Neural cell (in vitro differentiated cells): ENCODE data around the gene ZNF384.

ENCODE experiments used
- CTCF ChIP-seq: fragments of 450-650 bp; IDR thresholded peaks from 2 replicates; pipeline ENCODE4 v1.5.1; 2014; ENCODE audit warnings: antibody characterized with exemption, mild to moderate bottlenecking, moderate library complexity; ENCODE audit not compliant: poor library complexity, severe bottlenecking
- EP300 ChIP-seq: fragments of 450-650 bp; conservative IDR thresholded peaks from 2 replicates; pipeline ENCODE4 v1.6.1; 2014; ENCODE audit warnings: antibody characterized with exemption, mild to moderate bottlenecking, moderate library complexity; ENCODE audit not compliant: poor library complexity, severe bottlenecking
- EZH2 ChIP-seq: fragments of 200-600, 300-800 bp; shearing (Covaris generic), sonication (generic); IDR thresholded peaks from 2 replicates; pipeline ENCODE4 v1.6.1; 2014; ENCODE audit warnings: antibody characterized with exemption, low read length, borderline replicate concordance, mild to moderate bottlenecking; ENCODE audit not compliant: insufficient read depth, poor library complexity, severe bottlenecking
- MXI1 ChIP-seq: fragments of 450-650 bp; conservative IDR thresholded peaks from 2 replicates; pipeline ENCODE4 v1.6.1; 2014; ENCODE audit warnings: antibody characterized with exemption, mild to moderate bottlenecking; ENCODE audit not compliant: poor library complexity, severe bottlenecking
- POLR2AphosphoS5 ChIP-seq: IDR thresholded peaks from 2 replicates; pipeline ENCODE4 v1.6.1; 2012
- RAD21 ChIP-seq: fragments of 450-650 bp; conservative IDR thresholded peaks from 2 replicates; pipeline ENCODE4 v1.6.1; 2014; ENCODE audit warnings: antibody characterized with exemption, mild to moderate bottlenecking, moderate library complexity
- SMC3 ChIP-seq: fragments of 450-650 bp; conservative IDR thresholded peaks from 2 replicates; pipeline ENCODE4 v1.6.1; 2014; ENCODE audit warnings: antibody characterized with exemption, mild to moderate bottlenecking, moderate library complexity; ENCODE audit not compliant: poor library complexity
- TAF1 ChIP-seq: IDR thresholded peaks from 2 replicates; pipeline ENCODE4 v1.6.1; 2012; ENCODE audit warnings: low read depth
- TF ChIP-seq, protein P1 (sequence below): IDR thresholded peaks from 2 replicates; pipeline ENCODE4 v1.6.1; 2012; ENCODE audit warnings: borderline replicate concordance

GRCh38 chr12:6700646-6701051, 11.5 kb upstream of the ZNF384 start, which contains the start of gene PIANP:
- TF ChIP-seq CTCF (no peak), POLR2AphosphoS5 (no peak), EZH2 (no peak), TAF1 (no peak), EP300 (no peak), RAD21 (no peak), MXI1 (no peak), SMC3 (peak; percentile 36)
- TF ChIP-seq, protein P1, sequence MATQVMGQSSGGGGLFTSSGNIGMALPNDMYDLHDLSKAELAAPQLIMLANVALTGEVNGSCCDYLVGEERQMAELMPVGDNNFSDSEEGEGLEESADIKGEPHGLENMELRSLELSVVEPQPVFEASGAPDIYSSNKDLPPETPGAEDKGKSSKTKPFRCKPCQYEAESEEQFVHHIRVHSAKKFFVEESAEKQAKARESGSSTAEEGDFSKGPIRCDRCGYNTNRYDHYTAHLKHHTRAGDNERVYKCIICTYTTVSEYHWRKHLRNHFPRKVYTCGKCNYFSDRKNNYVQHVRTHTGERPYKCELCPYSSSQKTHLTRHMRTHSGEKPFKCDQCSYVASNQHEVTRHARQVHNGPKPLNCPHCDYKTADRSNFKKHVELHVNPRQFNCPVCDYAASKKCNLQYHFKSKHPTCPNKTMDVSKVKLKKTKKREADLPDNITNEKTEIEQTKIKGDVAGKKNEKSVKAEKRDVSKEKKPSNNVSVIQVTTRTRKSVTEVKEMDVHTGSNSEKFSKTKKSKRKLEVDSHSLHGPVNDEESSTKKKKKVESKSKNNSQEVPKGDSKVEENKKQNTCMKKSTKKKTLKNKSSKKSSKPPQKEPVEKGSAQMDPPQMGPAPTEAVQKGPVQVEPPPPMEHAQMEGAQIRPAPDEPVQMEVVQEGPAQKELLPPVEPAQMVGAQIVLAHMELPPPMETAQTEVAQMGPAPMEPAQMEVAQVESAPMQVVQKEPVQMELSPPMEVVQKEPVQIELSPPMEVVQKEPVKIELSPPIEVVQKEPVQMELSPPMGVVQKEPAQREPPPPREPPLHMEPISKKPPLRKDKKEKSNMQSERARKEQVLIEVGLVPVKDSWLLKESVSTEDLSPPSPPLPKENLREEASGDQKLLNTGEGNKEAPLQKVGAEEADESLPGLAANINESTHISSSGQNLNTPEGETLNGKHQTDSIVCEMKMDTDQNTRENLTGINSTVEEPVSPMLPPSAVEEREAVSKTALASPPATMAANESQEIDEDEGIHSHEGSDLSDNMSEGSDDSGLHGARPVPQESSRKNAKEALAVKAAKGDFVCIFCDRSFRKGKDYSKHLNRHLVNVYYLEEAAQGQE: no peak
